ENCODE data around the gene STKLD1. TPM values are rescaled to one million over a fixed set of nuclear protein-coding genes. Genes with fewer than 3 reads are reported as not detected.

The STKLD1 gene
- total RNA-seq, 2 donors from 2014 or later: not detected

DNA sequence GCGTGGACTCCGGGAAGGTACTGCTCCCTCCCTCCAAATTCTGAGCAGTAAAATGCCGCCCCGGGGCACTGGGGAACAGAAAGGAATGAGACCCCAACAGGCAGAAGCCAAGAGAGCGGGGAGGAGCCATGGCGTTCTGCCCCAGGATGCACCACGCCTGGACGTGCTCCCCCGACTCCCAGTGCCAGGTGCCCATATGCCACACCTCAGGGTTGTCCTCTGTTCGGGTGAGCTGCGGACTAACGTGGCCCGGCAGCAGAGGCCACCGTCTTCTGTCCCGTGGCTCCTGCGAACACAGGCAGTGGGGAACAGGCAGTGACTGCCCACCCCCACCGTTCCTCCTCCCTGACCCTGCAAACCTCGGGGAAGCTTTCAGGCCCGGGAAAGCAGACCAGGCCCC, 44.9 kb upstream of the STKLD1 start:
- Histone ChIP-seq H3K9me3 (no peaks in the 10 kb centered on the region), H3K4me3 (no peak overlapping the region), H3K27ac (no peak overlapping the region), H3K36me3 (replicated peaks in 1 of 2; ENCODE audit: insufficient read depth in 1 of 2, low read depth in 2 of 2) (peaks cover 24 to 27% of the 10 kb centered on the region in 2 donors), H3K4me1 (peaks cover 20% of the 10 kb centered on the region), H3K27me3 (no peaks in the 10 kb centered on the region)
- 82 to 88% methylated on average over 19 of the region's 19 CpGs for WGBS, 2 donors
- TF ChIP-seq POLR2A (IDR thresholded peaks at IDR 0.05): no peak
- TF ChIP-seq, protein P1, sequence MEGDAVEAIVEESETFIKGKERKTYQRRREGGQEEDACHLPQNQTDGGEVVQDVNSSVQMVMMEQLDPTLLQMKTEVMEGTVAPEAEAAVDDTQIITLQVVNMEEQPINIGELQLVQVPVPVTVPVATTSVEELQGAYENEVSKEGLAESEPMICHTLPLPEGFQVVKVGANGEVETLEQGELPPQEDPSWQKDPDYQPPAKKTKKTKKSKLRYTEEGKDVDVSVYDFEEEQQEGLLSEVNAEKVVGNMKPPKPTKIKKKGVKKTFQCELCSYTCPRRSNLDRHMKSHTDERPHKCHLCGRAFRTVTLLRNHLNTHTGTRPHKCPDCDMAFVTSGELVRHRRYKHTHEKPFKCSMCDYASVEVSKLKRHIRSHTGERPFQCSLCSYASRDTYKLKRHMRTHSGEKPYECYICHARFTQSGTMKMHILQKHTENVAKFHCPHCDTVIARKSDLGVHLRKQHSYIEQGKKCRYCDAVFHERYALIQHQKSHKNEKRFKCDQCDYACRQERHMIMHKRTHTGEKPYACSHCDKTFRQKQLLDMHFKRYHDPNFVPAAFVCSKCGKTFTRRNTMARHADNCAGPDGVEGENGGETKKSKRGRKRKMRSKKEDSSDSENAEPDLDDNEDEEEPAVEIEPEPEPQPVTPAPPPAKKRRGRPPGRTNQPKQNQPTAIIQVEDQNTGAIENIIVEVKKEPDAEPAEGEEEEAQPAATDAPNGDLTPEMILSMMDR (IDR thresholded peaks at IDR 0.05): no peak
- no peak for ATAC-seq
- intact Hi-C loops (cut with DNase I): loop anchor here (10.0 kb wide), 2 partner anchors 154 to 296 kb away; partner anchors contain the start of gene GTF3C5
- DNase-seq: peak in 1 of 4 donors; percentile 9

DNA sequence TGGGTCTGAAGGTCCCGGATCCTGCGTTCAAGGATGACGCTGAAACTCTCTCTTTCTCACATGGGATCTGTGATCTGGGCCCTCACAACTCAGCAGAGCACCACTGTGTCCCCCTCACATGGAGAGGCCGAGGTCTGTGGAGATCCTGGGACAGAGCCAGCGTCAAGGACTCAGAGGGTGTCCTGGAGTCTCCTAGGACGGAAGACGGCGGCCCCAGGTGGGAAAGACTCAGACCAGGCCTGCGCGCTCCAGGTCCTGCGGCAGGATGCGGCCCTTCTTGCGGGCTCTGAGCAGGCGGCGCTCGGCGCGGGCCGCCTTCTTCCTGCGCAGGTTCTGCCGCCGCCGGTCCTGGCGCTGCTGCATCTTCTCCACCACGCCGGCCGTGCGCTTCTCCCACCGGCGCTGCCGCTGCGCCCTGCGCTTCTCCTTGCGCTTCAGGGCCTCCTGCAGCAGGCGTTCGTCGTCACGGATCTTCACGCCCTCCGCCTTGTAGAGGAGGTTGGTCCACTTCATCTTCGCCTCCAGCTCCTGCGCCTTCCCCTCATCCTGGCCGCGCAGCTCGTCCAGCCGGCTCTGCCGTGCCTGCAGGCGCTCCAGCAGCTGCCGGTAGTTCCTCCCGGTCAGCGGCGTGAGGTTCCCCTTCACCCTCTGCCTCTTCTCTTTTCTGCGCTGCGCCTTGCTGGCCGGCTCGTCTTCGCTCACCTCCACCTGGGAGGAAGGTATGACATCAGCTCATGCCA, 44.4 kb upstream of the STKLD1 start:
- no peaks in the 10 kb centered on the region for H3K27me3 ChIP-seq
- peaks cover 24 to 27% of the 10 kb centered on the region in 2 donors for H3K36me3 ChIP-seq (replicated peaks in 1 of 2; ENCODE audit: insufficient read depth in 1 of 2, low read depth in 2 of 2)
- H3K4me1 ChIP-seq: peaks cover 26% of the 10 kb centered on the region
- 91 to 95% methylated on average over 38 to 47 of the region's 57 CpGs for WGBS, 2 donors
- no peaks in the 10 kb centered on the region for H3K9me3 ChIP-seq
- ATAC-seq (no peak), DNase-seq (peak in 1 of 4 donors; percentile 9)
- no peak overlapping the region for H3K27ac ChIP-seq
- TF ChIP-seq, protein P1 (IDR thresholded peaks at IDR 0.05): no peak
- TF ChIP-seq POLR2A (IDR thresholded peaks at IDR 0.05): no peak
- H3K4me3 ChIP-seq: no peak overlapping the region
- intact Hi-C loops (cut with DNase I): loop anchor here (10.0 kb wide), 2 partner anchors 153 to 297 kb away; partner anchors contain the start of gene GTF3C5

DNA sequence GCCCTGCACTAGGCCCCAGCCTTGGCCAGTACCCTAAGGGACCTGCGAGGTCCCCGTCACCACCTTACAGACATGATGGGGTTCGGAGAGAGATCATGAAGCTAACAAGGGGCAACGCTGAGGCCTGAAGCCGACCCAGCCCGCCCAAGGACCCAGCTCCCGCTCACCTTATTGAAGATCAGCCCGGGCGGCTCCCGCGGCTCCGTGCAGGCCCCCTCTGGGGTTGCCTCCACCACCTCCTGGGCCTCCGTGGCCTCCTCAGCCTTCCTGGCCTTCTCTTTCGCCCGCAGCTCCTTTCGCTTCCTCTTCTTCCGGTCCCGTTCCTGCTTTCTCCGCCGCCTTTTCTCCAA, 43.8 kb upstream of the STKLD1 start:
- DNase-seq (peak in 1 of 4 donors; percentile 6), ATAC-seq (no peak)
- no peaks in the 10 kb centered on the region for H3K27me3 ChIP-seq
- 88 to 90% methylated on average over 18 of the region's 20 CpGs for WGBS, 2 donors
- no peak overlapping the region for H3K27ac ChIP-seq
- TF ChIP-seq, protein P1 (IDR thresholded peaks at IDR 0.05): no peak
- no peak for TF ChIP-seq POLR2A (IDR thresholded peaks at IDR 0.05)
- peaks cover 24 to 27% of the 10 kb centered on the region in 2 donors for H3K36me3 ChIP-seq (replicated peaks in 1 of 2; ENCODE audit: insufficient read depth in 1 of 2, low read depth in 2 of 2)
- intact Hi-C loops (cut with DNase I): loop anchor here (10.0 kb wide), 2 partner anchors 152 to 298 kb away; partner anchors contain the start of gene GTF3C5
- H3K4me1 ChIP-seq: peaks cover 28% of the 10 kb centered on the region
- no peak overlapping the region for H3K4me3 ChIP-seq
- no peaks in the 10 kb centered on the region for H3K9me3 ChIP-seq

DNA sequence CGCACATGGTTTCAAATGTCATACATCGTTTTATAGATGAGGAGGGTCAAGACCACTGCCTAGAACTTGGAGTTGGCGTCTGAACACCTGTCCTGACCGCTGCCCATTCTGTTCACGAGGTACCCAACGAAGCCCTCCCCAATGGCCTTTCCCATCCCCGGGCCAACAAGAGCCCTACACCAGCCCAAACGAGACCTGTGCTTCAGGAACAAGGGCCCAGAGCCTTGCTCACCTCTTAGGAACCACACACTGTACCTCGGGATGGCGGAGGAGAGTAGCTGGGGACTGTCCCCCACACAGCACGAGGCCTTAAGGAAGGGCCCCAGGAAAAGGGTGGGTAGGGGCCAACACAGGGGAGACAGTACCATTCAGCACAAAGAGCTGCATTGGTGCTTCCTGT, 43.2 kb upstream of the STKLD1 start:
- ATAC-seq: no peak
- Histone ChIP-seq H3K36me3 (replicated peaks in 1 of 2; ENCODE audit: insufficient read depth in 1 of 2, low read depth in 2 of 2) (peaks cover 24 to 27% of the 10 kb centered on the region in 2 donors), H3K27ac (no peak overlapping the region), H3K4me3 (no peak overlapping the region), H3K27me3 (no peaks in the 10 kb centered on the region), H3K4me1 (peaks cover 28% of the 10 kb centered on the region), H3K9me3 (no peaks in the 10 kb centered on the region)
- intact Hi-C loops (cut with DNase I): loop anchor here (10.0 kb wide), 2 partner anchors 152 to 298 kb away; partner anchors contain the start of gene GTF3C5
- TF ChIP-seq POLR2A (IDR thresholded peaks at IDR 0.05): no peak
- TF ChIP-seq, protein P1 (IDR thresholded peaks at IDR 0.05): no peak
- WGBS, 2 donors: 88 to 93% methylated on average over 11 of the region's 11 CpGs
- no peak for DNase-seq

Data from body of pancreas (tissue), 4 donors.